Glomerular endothelial cell (primary cell): ENCODE results near the gene HOXC10. TPM values are rescaled to one million over a fixed set of nuclear protein-coding genes. Genes with fewer than 3 reads are reported as not detected.

Experiments
- DNase-seq: peaks from one replicate; pipeline ENCODE4 v3.0.0-alpha.2; 2011; ENCODE audit warnings: low read depth, low spot score; ENCODE audit errors: extremely low read depth
- total RNA-seq: library from RNA; depleted of rRNA; stranded (reverse); fragments of >200 nt; gene quantifications from 2 replicates; pipeline ENCODE4 v1.2.3, GENCODE V29; 2015

The HOXC10 gene
- total RNA-seq, 1 donor from 2014 or later, result 6.1 TPM

DNA sequence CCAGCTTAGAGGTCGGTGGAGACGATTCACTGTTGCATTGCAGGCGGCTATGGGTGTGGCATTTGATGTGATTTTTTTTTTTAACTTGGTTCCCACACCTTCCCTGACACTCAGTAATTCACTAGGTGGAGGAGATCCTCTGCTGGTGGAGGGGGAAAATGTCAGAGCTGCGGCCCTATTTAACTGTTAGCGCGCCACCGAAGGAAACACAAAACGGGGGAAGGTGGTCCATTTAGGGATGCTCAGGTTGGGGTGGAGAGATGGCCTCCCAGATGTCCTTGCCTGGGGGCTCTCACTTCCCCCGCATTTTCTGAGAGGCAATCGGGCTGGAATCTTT is 34.5 kb upstream of the HOXC10 start:
- DNase-seq, result no peak

DNA sequence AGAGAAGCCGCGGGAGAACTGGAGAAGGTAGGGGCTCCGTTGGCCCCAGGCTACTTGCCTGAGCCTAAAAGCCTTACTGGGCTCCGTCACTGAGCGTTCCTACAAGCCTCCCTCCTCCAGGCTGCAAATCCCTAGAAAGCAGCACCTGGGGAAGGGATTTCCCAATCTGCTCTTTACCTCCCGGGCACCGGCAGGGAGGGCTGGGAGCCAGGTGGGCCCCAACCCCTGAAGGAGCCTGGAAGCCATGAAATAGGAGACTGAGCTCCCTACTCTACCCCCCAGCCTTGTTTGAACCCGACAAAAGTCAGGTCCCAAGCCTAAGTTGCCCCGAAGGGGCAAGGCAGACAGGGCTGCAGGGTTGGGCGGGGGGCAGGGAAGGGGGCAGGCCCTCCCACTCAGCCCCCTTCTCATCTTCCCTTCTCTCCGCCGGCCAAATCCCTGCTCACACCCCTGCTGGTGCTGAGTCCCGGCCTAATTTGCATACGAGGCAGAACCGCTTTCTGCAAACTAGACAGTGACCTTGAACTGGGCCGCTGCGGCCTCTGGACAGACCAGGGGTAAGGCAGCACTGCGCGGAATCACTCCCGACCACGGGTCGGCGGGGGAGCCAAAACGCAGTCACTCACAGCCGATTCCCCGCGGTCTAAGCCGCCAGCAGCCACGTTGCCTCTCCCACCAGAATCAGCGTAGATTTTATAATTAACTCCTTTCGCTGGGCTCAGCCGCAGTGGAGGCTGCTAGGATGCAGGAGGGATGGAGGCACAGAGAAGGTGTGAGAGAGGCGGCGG is 34.0 kb upstream of the HOXC10 start:
- no peak for DNase-seq

DNA sequence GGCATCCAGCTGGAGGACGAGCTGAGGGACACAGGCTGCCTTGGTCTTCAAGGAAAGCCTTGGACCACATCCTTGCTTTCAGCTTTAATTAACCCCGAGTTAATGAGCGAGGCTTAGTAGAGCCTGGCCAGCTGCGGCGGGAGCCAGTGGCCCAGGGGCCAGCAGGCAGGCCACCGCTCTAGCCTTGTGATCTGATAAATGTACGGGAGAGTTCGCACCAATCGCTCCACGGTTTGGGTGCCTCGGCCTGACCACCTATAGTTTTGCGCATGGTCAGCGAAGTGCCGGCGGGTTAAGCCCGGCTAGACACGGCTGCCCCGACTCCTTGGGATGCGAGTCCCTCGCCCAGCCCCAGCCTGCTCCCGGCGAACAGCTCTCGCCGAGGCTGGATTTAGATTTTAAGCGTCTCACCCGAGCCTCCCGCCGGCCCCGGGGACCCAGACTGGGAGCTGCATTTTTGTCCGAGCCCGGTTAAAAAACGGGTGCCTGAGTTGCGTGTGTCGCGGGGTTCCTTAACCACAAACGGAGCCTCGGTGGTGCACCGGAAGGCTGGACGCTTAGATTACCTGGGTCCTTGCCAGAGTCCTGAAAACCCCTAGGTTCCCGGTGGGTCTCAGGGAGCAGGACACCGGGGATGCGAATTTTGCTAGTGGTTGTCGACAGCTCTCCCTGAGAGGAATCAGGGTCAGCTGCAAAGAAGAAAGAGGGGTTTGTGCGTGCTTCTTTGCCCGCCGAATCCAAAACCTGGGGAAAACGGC is 33.2 kb upstream of the HOXC10 start:
- DNase-seq, result no peak

DNA sequence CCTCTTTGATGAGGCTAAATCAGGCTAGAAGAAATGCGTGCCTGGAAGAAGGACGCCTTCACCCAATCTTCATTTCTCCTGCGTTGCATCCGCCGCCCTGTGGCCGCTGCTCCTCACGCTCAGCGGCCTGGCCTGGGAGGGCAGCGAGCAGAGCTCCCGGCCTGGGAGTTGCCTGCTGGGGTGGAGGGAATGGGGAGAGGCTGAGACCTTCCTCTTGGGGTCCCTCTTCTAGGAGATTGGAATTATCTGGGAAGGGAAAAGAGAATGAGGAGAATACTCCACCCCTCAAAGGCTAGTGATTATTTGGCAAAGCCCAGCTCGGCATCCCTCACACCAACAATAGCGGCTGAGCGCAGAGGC is 32.6 kb upstream of the HOXC10 start:
- DNase-seq, result no peak

DNA sequence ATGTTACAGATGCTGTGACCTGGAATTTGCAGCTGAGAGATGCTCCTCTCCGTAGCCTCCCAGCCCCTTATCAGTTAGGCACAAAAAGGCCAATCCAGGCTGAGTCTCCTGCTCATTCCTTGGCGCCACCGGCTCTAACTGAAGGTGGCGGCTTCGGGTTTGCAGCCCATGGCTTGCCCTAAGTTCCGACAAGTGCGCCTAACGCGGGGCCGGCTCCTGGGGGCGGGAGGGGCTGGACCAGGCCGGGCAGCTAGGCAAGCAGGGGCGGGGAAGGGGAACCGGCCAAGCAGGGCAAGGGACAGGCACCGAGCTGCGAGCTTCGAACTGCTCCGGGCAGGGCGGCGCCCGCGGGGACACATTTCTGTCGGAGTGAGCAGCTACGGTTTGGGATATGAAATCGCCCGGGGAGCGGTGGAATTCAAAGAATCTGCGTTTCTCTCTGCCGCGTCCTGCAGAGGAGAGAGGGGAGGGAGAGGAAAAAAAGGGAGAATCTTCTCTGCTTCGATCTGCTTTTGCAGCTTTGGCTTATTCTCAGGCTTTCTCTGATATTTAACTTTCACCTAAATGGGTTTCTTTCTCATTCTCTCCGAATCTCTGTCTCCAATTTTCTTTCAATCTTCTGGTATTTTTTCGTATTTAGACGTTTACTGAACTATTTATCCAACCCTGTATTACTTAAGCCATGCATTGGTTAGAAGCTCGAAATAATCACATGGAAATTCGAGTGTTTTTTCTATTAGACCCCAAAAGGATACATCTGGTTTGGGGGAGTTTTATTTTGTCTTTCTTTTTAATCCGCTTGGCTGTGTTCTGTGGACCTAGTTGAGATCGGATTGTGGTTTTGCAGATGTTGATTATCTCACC is 31.8 kb upstream of the HOXC10 start:
- DNase-seq, result no peak

DNA sequence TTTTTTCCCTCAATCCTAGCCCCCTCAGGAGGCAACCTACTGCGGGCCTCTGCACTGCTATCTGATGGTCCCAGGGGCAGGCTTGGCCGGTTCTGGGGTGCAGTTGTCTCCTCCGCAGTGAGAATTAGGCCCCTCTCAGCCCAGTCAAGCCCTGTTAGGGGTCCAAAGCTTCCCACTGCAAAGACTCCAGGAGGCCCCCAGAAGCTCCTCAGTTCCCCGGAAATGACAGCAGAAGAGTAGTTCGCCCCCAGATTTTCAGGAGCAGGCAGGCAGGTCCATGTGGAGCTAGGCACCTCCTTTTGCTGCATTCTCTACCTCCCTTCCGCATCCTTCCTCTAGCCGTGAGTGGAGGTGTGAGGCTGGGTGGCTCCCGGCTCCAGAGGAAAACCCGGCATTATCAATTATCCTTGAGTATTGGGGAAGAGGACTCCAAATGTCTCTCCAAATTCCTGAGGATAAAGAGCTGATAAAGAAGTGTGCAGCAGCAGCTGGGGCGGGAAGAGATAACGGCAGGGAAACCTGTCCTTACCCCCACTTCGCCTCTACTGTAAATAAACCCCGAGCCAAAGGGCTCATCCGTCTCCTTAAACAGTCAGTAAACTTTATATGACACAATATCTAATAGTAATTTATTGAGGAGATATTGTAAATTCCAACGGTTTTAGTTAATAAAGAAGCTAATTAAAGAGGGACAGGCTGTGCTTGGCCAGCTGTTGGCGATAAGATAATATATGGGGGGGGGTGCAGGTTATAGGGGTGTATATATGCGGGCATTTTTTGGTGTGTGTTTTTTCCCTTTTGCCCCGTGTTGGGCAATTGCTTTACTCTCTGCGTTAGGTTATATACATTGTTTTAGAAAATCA is 30.9 kb upstream of the HOXC10 start:
- no peak for DNase-seq

DNA sequence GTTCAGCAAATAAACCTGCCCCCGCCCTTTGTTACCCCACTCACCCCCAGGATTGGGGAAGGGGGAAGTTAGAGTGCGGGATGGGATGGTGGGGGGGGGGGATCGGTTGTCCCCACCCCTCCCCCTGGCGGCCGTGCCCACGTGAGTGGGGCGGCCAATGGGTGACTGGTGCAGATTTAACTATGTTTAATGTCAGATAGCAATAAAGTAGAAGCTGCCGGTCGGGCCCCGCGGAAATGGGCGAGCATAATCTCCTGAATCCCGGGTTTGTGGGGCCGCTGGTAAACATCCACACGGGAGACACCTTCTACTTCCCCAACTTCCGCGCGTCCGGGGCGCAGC is 30.3 kb upstream of the HOXC10 start, which contains the start of gene HOXC12:
HOXC12 (plus strand) TSS at position 210 of the 342 bp plus-strand sequence; CDS start at position 237, 27 bp downstream.
- no peak for DNase-seq

DNA sequence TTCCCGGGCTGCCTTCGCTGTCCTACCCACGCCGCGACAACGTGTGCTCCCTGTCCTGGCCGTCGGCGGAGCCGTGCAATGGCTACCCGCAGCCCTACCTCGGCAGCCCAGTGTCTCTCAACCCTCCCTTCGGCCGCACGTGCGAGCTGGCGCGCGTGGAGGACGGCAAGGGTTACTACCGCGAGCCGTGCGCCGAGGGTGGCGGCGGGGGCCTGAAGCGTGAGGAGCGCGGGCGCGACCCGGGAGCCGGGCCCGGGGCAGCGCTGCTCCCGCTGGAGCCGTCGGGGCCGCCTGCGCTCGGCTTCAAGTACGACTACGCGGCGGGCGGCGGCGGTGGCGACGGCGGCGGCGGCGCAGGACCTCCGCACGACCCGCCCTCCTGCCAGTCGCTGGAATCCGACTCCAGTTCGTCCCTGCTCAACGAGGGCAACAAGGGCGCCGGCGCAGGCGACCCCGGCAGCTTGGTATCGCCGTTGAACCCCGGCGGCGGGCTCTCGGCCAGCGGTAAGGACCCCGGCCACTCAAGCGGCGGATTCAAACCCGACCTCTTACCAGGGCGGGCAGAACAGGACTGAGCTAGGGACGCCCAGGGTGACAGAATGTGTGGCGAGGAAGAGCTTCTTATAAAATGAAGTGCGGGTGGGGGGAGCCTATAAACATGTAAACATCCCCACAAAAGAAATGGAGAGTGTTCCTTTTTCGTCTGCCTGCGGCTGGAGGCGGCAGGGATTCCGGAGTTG is 29.7 kb upstream of the HOXC10 start:
- no peak for DNase-seq

DNA sequence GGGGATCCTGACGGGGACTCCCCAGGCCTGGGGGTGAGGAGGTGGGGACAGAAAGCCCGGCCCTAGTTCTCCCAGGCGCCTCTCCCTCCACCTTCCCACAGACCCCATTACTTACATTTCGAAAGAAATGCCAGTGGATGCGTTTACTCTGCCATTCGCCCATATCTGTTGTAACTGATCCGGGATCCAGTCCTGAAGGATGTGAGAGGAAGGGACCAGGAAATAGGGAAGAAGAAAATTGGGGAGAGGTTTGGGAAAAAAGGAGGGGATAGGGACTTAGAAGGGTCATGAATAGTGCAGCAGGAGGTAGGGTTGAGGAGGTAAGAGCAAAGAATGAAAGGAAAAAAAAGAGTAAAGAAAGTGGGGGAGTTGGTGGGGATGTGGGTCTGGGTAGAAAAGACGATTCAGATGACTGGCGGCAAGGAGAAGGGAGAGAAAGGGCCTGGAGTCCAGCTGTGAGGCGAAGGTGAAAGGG is 29.1 kb upstream of the HOXC10 start:
- DNase-seq, result no peak

DNA sequence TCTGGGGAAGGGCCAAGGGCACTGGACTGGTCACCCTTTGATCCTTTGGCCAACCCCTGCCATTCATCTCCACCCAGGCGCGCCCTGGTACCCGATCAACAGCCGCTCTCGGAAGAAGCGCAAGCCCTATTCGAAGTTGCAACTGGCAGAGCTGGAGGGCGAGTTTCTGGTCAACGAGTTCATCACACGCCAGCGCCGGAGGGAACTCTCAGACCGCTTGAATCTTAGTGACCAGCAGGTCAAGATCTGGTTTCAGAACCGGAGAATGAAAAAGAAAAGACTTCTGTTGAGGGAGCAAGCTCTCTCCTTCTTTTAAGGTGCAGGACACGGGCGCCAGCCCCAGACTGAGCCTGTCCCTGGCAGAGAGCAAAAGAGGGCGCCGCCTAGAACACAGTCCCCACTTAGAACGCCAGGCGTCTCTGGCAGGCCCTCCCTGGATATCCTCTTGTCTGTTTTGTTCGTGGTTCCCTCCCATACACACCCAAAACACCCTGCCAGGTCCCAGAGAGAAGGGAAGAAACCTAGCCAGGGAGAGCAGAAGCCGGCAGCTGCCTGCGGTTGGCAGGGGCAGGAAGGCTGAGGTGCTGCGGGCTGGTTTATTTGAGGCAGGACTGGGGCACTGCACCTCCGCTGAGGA is 28.6 kb upstream of the HOXC10 start:
- no peak for DNase-seq

DNA sequence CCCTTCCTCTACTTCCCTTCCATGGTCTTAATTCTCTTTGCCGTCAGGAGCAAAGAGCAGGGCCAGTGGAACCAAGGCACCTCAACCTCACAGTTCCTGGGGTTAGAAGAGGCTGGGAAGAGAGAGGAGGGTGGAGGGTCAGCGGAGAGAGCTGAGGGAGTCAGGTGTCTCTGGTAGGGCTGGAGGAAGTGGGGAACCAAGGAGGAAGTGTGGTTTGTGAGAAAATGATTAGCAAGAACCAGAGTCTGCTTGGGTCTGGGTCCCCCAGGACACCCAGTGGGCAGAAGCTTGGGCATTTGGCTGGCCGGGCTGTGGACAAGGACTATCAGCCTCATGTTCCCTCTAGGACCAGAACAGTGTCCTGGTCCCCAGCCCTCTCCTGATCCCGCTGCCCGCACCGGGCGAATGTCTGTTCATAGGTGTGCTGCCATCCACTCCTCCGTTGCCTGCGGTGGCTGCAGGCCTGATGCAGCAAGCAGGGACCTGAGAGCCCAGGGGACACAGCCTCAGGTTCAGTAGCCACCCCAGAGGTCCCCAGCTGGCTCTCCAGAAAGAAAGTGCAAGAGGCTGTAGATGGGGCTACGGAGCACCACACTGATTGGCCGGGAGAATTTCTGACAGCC is 27.9 kb upstream of the HOXC10 start:
- DNase-seq, result no peak

DNA sequence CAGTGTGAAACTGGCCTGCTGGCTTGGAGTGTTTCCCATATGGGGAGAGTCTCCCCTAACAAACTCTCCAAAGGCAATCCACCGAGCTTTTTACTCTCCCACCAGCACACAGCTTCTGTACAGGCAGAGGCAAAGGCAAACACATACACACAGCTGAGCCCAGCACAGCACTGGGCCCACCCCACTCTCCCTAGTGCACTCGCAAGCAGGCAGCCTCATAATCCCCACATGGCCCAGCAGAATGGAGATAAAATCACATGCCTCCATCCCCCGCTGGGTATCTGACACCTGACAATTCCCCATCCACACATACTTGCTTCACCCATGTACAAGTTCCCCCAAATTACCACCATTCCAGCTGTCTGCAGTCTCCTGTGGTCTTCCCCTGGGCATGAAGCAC is 26.8 kb upstream of the HOXC10 start:
- DNase-seq, result no peak

DNA sequence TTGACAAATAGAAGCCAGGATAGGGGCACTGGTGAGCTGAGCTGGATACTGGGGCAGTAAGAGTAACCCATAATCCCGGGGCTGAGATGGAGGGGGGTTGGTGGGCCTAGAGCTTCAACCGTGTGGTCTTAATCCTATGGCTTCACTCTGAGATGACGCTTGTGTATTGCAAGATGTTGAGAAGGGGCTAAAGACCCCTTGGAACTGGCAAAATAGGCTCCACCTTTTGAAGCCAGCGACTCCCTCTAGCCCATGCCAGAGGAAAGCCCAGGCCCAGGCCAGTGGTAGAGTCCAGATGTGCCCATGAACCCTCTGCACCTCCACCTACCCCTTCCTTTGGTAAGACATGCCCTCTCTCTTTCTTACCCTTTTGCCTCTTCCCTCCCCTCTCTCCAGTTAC is 25.6 kb upstream of the HOXC10 start:
- DNase-seq, result no peak

DNA sequence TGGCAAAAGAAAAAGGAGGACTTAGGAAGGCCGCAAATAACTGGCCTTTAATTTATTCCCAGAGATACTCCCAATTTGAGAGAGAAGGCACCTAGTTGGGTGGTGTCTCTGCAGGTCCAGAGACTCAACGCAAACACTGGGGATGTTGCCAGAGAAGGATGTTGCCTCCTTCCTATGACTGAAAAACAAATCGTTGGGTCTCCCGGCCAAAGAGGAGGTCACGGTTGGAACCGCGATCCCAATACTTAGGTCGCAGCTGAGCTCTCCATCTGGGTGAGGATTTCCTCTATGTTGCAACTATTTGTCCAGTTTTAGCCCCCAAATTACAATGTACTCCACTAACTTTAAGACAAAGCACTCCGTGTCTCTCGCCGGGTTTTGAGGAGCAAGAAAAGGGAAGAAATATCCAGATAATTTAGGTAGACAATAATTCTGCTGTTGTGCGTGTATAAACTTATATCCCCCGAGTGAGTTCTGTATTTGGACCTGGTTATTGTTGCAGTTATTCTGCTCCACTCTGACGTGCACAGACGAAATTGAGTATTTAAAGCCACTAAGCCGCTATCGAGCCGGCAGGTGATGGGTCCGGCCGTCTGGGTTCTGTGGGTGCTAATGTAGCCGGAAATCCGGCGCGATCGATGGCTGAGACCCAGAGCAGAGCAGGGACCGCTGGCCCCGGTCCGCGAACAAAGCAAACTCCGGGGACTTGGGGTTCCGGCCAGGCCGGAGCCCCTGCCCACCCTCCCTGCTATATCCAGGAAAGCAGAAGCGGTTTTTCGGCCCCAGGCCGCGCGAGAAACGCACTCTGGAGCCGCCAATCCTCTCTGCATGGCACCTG is 24.5 kb upstream of the HOXC10 start:
- no peak for DNase-seq

DNA sequence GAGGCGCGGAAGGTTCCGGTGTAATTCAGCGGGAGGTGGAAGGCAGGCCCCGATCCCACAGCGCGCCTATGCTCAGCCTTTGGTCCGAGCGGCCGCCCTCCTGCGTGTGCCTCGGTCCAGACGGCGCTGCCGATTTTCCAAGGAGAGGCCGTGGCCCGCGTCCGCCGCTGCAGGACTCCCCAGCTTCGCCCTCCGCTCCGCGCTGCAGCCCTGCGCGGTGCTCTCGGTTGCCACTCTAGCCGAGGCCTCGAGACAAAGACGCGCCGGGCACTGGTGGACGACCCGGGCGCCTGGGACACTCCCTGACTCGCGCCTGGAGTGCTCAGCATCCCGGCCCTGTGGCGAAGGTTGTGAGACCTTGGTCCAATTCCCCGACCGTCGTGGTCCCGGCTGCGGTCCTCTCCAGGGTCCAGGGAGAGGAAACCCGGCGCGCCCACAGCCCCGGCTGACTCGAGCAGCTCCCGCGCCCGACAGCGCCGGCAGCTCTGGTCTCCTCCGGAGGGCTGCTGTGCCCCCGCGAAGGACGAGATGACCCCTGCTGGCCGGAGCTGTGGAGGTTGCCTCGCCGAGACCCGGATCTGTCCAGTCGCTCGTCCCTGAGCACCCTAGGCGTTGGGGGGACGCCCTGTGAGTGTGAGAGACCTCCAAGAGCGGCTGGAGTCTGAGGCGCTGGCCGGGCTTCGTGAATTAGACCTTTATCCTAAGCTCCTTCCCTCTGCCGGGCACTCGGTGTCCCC is 23.8 kb upstream of the HOXC10 start:
- DNase-seq, result no peak

DNA sequence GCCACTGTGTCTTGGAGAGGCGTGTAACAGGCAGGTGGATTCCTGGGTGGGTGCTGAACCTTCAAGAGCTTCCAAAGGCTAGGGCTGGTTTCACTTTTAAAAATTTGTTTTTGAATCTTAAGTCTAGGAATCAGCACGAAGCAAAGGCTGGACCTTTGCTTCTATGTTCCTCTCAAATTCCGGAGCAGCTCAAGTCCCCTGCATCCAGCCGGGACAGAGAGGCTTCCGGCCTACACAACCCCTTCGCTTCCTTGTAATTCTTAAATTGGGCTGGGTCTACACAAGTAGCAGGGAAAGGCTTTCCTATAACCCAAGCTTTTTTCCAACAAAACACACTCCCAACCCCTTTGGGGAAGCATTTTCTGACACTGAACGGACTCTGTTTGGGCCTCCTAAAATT is 21.9 kb upstream of the HOXC10 start:
- DNase-seq, result no peak
